ENCODE data around the gene AQP9.

Gene AQP9

GRCh38 chr15:58228718-58229117 is 90.5 kb downstream of the AQP9 start:
- DNase-seq: no peak

GRCh38 chr15:58229297-58229768 is 91.2 kb downstream of the AQP9 start:
- peak; percentile 78 for DNase-seq

- DNase-seq: no peak
These were observed 94.3 kb downstream of the AQP9 start for GRCh38 chr15:58232281-58233065.

GRCh38 chr15:58233341-58233740 is 95.2 kb downstream of the AQP9 start:
- DNase-seq: no peak

All from midbrain (tissue), 1 donor.